GM10847 (cell line): ENCODE results near the gene DNAH2.

Source experiments
- POLR2A ChIP-seq: IDR thresholded peaks from 2 replicates; pipeline ENCODE4 v1.6.1; 2011; ENCODE audit not compliant: insufficient read length; ENCODE audit errors: extremely low read depth

Gene DNAH2

DNA sequence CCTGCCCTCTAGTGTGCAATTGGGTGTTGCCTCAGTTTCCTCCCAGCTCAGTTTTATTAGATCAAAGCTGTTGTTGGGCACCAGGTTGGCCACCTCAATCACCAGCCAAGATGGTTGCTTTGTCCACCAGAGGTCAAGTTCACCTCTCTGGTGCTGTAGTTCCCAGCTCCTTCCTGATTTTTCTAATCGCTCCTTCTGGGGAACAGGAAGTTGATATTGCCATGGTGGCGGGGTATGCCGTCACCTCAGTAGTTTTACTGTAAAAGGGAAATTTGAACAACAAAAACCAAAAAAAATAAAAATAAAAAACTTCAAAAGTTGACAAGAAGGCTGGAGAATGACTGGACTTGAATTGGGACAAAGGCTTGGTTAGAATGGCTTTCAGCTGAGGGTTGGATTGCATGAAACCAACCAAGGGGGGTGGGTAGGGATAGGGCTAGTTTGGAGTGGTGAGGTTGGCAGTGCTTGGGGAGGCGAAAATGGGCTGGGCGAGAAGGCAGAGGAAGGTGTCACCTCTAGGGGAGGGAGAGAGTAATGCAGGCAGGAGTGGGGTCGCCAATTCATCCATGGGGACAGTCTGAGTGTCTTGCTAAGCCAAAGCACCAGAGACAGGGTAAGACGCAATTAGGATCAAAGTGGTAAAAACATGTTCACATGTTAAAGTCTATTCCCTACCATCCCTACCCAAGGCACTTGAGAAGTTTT is 6.3 kb upstream of the DNAH2 start:
- TF ChIP-seq POLR2A: no peak

DNA sequence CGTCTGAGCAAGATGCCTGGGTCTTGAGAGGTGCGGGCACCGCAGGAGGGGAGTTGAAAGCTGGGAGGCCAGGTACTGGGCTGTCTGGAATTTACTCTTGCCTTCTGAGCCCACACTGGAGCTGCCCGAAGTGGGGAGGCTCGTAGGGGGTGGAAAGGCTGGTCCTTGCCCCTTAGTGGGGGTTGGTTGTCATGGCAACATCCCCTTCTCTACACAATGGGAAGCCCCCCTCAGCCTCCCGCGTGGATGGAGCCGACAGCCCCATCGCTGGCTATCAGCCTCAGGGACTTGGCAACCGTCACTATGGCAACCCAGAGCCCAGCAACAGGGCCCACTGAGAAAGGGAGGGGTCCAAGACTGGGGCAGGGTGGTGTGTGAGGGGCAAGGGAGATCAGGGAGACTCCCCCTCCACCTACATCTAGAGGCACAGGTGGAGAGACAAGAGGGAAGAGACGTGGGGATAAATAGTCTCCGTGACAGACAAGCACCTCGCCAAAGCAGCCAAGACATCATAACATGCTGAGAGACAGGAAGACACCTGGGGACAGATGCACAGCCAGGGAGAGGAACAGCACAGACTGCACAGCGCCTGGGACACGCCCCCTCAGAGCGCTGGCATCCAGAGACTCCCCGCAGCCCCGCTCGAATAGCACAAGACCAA is 5.3 kb upstream of the DNAH2 start:
- no peak for TF ChIP-seq POLR2A

DNA sequence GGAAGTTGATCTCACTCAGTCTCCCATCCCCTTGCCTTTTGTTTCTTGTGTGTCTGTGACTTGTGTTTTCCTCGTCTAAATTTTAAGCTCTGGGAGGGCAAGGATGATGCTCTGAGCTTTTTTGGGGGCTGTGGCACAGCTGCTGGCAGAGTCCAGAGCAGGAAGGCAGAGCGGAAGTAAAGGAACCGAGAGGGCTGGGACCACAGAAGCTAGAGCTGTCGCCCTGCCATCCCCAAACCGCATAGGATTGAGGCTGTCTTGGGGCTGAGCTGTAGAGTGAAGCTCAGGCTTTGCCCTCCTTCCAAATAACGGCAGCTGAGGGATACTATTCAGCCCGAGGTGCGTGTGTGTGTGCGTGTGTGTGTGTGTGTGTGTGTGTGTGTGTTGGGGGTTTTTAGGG is 3.8 kb upstream of the DNAH2 start:
- no peak for TF ChIP-seq POLR2A

DNA sequence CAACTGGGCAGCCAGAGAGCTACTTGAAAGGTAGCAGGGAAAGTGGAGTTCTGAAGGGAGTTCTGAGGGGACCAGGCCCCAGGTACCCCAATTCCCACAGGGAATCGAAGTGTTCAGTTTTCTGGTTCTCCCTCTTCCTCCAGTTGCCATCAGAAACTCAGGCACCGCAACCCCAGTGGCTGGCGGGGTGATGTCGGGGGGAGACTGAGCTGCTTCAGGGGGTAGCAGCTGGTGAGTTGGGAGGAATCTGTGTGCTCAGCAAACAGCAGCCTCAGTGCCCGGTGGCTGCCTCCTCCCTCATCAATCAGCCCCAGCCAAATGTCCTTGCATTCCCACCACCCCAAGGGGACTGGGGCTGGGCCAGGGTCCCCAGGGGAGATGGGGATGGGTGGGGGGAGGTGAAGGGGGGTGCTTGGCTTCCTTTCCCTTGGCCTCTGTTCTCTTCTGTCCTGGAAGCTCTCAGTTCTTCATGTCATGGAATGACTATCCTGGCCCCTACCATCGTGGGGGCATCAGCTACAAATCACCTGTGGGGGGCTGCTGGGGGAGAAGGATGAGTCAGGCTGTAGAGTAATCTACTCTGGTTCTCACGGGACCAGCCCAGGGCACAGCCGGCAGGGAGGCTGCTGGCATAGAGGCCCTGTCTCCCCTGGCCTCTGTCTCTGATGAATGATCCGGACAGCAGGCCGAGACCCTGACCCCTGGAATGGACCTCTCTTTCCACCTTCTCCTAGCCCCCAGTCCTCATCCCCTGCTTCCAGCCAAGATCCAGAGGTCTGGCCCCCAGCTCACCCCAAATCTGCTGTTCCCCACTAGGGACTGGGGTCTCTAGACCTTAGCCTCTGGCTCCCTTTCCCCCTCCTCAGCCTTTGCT is 2.6 kb upstream of the DNAH2 start:
- TF ChIP-seq POLR2A: no peak

DNA sequence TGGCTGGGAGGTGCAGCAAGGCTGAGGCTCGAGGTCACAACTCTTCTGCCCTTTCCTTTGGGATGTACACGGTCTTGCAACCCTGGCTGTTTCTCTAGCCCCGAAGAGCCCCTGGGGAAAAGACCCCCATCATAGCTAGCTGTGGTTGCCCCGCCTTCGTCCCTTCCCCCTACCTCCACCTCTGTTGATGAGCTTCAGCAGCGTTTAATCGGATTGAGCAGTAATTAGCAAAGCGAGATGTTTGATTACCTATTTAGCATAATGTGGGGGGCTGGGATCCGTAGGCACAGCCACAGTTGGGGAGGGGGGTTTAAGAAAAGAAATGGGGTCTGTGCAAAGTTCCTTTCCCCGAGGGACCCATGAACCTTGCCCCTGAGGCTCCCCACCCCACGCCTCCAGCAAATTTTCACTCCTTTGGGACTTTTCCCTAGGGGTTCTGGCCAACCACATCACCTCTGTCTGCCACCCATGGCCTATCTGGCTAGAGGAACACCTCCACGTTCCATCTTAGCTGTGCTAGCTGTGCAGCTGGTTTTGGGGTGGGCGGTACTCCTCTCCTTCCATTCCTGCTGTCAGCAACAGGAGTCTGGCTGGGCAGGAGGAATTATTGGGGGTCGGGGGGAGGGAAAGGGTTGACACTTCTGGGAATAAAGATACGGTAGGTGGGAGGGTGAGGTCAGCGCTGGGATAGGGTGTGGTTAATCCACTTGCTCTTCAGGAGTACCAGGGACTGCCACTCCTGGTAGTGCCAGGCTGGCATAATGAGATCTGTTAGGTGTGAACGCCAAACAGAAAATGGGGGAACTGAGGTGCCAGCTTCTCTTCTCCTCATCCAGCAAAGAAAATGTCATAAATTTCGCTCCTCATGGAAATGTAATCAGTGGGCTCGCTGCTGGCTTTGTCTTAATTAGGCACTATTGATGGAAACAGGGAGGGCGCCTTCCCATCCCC is 1.3 kb upstream of the DNAH2 start:
- no peak for TF ChIP-seq POLR2A

- no peak for TF ChIP-seq POLR2A
These were observed 309 bp downstream of the DNAH2 start for GRCh38 chr17:7717756-7718350.

GRCh38 chr17:7719661-7720060 is 2.1 kb downstream of the DNAH2 start:
- TF ChIP-seq POLR2A: no peak

DNA sequence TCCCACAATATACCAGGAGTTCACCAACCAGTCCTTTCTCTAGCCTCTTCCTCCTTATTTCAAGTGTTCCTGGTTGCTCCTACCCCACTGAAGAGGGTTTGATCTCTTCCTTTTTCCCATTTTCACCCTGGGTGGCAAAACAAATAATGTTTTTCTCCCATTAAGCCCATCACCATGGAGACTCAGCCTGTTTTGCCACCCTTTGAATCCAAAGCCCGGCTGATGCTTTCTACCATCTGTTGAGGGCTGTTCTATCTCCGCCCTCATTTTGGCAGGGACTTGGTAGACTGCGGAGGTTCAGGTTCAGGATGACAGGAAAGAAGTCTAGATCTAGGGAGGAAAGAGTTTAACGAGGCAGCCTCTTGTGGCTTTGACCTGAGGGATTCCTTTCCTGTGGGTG is 2.6 kb downstream of the DNAH2 start:
- TF ChIP-seq POLR2A: no peak

DNA sequence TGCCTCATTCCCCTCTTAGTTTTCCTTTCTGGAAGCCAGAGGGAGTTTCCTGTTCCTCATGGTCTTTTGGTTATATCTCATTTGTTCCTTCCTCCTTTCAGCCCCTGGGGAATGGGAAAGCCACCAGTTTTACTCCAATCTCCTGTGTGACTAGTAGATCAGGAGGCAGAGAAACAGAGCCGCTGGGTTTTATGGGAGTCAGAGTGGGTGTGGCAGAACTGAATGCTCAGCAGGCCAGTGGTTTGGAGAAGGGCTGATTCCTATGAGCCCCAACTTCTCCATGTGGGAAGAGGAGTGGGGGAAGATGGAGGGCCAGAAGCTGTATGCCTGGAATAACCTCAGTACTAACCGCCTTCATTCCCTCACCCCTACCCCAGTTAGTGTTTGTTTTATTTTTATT is 4.1 kb downstream of the DNAH2 start:
- no peak for TF ChIP-seq POLR2A

DNA sequence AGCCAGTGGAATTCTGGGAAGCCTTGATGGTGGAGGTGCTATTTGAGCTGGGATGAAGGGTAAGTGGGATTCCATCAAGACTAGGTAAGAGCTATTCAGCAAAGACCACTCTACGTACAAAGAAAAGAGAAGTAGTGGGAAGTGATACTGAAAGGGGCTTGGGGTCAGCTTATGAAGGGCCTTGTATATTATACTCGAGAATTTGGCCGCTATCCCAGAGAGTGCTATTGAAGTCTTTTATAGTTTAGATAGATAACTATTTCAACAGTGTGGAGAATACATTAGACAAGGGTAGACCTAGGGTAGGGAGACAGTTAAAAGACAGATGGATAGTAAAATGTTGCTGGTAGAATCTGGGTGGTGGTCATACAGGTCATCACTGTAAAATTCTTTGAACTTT is 10.3 kb downstream of the DNAH2 start:
- TF ChIP-seq POLR2A: no peak

DNA sequence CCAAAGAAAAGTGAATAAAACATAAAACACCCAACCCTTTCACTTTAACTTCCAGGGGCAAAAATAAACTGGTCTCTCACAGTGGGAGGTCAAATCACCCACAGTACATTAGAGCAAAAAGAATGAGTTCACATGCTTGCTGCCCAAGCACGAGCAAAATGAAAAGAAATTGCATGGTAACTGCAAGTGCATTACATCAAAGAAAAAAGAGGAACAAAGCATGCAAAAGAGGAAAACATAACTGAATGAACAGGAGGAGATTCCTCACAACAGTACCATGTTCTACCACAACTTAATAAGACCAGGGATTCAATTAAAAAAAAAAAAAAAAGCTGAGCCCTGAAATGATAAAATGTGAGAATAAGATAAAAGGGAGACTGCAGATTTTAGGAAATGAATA is 12.3 kb downstream of the DNAH2 start:
- no peak for TF ChIP-seq POLR2A

- TF ChIP-seq POLR2A: no peak
These were observed 15.5 kb downstream of the DNAH2 start for GRCh38 chr17:7732981-7733539.

DNA sequence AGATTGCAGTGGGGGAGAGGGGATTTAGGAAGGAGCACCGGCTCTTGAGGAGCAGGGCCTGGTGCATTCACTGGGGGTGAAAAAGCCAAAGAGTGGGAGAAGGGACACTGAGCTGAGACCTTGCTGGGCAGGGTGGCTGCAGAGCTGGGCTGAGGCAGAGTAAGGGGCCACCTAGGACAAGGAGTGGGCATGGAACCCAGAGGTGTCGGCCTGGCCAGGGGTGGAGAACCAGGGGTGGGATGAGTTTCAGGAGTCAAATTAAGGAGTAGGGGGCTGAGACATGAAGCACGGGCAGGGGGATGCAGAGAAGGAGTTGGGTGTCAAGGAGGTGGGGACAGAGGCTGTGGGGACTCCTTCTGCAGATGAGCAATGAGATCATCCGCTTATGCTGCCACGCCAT is 20.1 kb downstream of the DNAH2 start:
- TF ChIP-seq POLR2A: no peak

DNA sequence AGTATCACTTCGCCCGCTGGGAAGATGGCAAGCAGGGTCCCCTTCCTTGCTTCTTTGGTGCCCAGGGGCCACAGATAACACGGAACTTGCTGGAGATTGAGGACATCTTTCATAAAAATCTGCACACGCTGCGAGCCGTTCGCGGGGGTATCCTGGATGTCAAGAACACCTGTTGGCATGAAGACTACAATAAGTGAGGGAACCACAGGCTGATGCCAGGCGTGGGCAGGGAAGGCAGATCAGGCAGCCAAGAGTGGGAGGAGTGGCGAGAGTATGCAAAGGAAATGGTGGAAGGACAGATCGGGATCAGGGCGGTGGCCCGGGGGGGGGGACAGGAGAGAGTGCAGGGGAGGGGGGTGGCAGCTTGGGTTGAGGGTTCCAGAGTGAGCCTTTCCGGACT is 22.2 kb downstream of the DNAH2 start:
- TF ChIP-seq POLR2A: no peak
